ENCODE measurements around the gene C11orf24. TPM values are rescaled to one million over a fixed set of nuclear protein-coding genes. Genes with fewer than 3 reads are reported as not detected.

C11orf24 gene
- total RNA-seq: 4.4 TPM

- Histone ChIP-seq H3K9me3 (ENCODE audit: low read depth, low read length) (no peaks in the 10 kb centered on the region), H3K4me3 (ENCODE audit: low read length) (peak within 1 kb of the TSS; percentile 63), H3K4me1 (ENCODE audit: insufficient read depth, low read length) (peaks cover 58% of the 10 kb centered on the region)
These were observed at the start of gene C11orf24 for GRCh38 chr11:68271781-68272608. C11orf24 (minus strand) TSS chr11:68271973; CDS start chr11:68263767, 8,206 bp downstream.

GRCh38 chr11:68317147-68317785, 45.5 kb upstream of the C11orf24 start:
- Histone ChIP-seq H3K4me1 (ENCODE audit: insufficient read depth, low read length) (peaks cover 17% of the 10 kb centered on the region), H3K4me3 (ENCODE audit: low read length) (no peak overlapping the region), H3K9me3 (ENCODE audit: low read depth, low read length) (no peaks in the 10 kb centered on the region), H3K27me3 (ENCODE audit: insufficient read depth, low read length) (peaks cover 23% of the 10 kb centered on the region)

More at GRCh38 chr11:68271781-68272608, at the start of gene C11orf24:
- no peaks in the 10 kb centered on the region for H3K27me3 ChIP-seq (ENCODE audit: insufficient read depth, low read length)

GRCh38 chr11:68315171-68315920, 43.6 kb upstream of the C11orf24 start:
- Histone ChIP-seq H3K27me3 (ENCODE audit: insufficient read depth, low read length) (peaks cover 28% of the 10 kb centered on the region), H3K4me3 (ENCODE audit: low read length) (no peak overlapping the region)

GRCh38 chr11:68314203-68315170, 42.7 kb upstream of the C11orf24 start:
- Histone ChIP-seq H3K4me1 (ENCODE audit: insufficient read depth, low read length) (peaks cover 17% of the 10 kb centered on the region), H3K4me3 (ENCODE audit: low read length) (no peak overlapping the region), H3K27me3 (ENCODE audit: insufficient read depth, low read length) (peaks cover 28% of the 10 kb centered on the region), H3K9me3 (ENCODE audit: low read depth, low read length) (no peaks in the 10 kb centered on the region)

More at GRCh38 chr11:68315171-68315920, 43.6 kb upstream of the C11orf24 start:
- no peaks in the 10 kb centered on the region for H3K9me3 ChIP-seq (ENCODE audit: low read depth, low read length)
- peaks cover 17% of the 10 kb centered on the region for H3K4me1 ChIP-seq (ENCODE audit: insufficient read depth, low read length)

- peak overlapping the region; percentile 32 for H3K4me3 ChIP-seq (ENCODE audit: low read length)
- H3K4me1 ChIP-seq (ENCODE audit: insufficient read depth, low read length): peaks cover 17% of the 10 kb centered on the region
- no peaks in the 10 kb centered on the region for H3K9me3 ChIP-seq (ENCODE audit: low read depth, low read length)
- peaks cover 28% of the 10 kb centered on the region for H3K27me3 ChIP-seq (ENCODE audit: insufficient read depth, low read length)
These were observed 41.9 kb upstream of the C11orf24 start for GRCh38 chr11:68313574-68314202.

- peak overlapping the region; percentile 32 for H3K4me3 ChIP-seq (ENCODE audit: low read length)
- peaks cover 17% of the 10 kb centered on the region for H3K4me1 ChIP-seq (ENCODE audit: insufficient read depth, low read length)
- no peaks in the 10 kb centered on the region for H3K9me3 ChIP-seq (ENCODE audit: low read depth, low read length)
- H3K27me3 ChIP-seq (ENCODE audit: insufficient read depth, low read length): peaks cover 28% of the 10 kb centered on the region
These were observed 41.2 kb upstream of the C11orf24 start for GRCh38 chr11:68312780-68313573.

GRCh38 chr11:68312117-68312779, 40.5 kb upstream of the C11orf24 start, which contains the start of gene LRP5:
LRP5 (plus strand) TSS chr11:68312591; CDS start chr11:68312715, 124 bp downstream.
- Histone ChIP-seq H3K4me3 (ENCODE audit: low read length) (peak within 1 kb of the TSS; percentile 32), H3K4me1 (ENCODE audit: insufficient read depth, low read length) (peaks cover 17% of the 10 kb centered on the region), H3K9me3 (ENCODE audit: low read depth, low read length) (no peaks in the 10 kb centered on the region), H3K27me3 (ENCODE audit: insufficient read depth, low read length) (peaks cover 28% of the 10 kb centered on the region)

- Histone ChIP-seq H3K4me3 (ENCODE audit: low read length) (no peak overlapping the region), H3K9me3 (ENCODE audit: low read depth, low read length) (no peaks in the 10 kb centered on the region), H3K4me1 (ENCODE audit: insufficient read depth, low read length) (peaks cover 17% of the 10 kb centered on the region), H3K27me3 (ENCODE audit: insufficient read depth, low read length) (peaks cover 28% of the 10 kb centered on the region)
These were observed 39.7 kb upstream of the C11orf24 start for GRCh38 chr11:68311160-68312116.

GRCh38 chr11:68309621-68310185, 37.9 kb upstream of the C11orf24 start:
- Histone ChIP-seq H3K4me1 (ENCODE audit: insufficient read depth, low read length) (peaks cover 17% of the 10 kb centered on the region), H3K9me3 (ENCODE audit: low read depth, low read length) (no peaks in the 10 kb centered on the region), H3K27me3 (ENCODE audit: insufficient read depth, low read length) (peaks cover 20% of the 10 kb centered on the region), H3K4me3 (ENCODE audit: low read length) (no peak overlapping the region)

GRCh38 chr11:68308068-68308467, 36.3 kb upstream of the C11orf24 start:
- Histone ChIP-seq H3K4me1 (ENCODE audit: insufficient read depth, low read length) (peaks cover 8% of the 10 kb centered on the region), H3K27me3 (ENCODE audit: insufficient read depth, low read length) (peaks cover 5% of the 10 kb centered on the region), H3K4me3 (ENCODE audit: low read length) (no peak overlapping the region), H3K9me3 (ENCODE audit: low read depth, low read length) (no peaks in the 10 kb centered on the region)

GRCh38 chr11:68306636-68307035, 34.9 kb upstream of the C11orf24 start:
- Histone ChIP-seq H3K27me3 (ENCODE audit: insufficient read depth, low read length) (peaks cover 4% of the 10 kb centered on the region), H3K4me1 (ENCODE audit: insufficient read depth, low read length) (peaks cover 10% of the 10 kb centered on the region), H3K4me3 (ENCODE audit: low read length) (no peak overlapping the region), H3K9me3 (ENCODE audit: low read depth, low read length) (no peaks in the 10 kb centered on the region)
